ENCODE data around the gene OR4F6.

The OR4F6 gene

GRCh38 chr15:101804941-101805340, 1.6 kb downstream of the OR4F6 start:
- DNase-seq, result no peak

- no peak for DNase-seq
Measured at GRCh38 chr15:101805605-101806345, 2.5 kb downstream of the OR4F6 start.

- no peak for DNase-seq
Measured at GRCh38 chr15:101807345-101807945, 4.1 kb downstream of the OR4F6 start.

GRCh38 chr15:101808201-101808600, 4.9 kb downstream of the OR4F6 start:
- DNase-seq, result no peak

- DNase-seq, result no peak
Measured at GRCh38 chr15:101810456-101810855, 7.1 kb downstream of the OR4F6 start.

- no peak for DNase-seq
Measured at GRCh38 chr15:101810876-101811275, 7.6 kb downstream of the OR4F6 start.

GRCh38 chr15:101811902-101812301, 8.6 kb downstream of the OR4F6 start, which contains the start of gene OR4F15:
OR4F15 (plus strand) TSS chr15:101812202; CDS start chr15:101818187, 5,985 bp downstream.
- no peak for DNase-seq

- no peak for DNase-seq
Measured at GRCh38 chr15:101813803-101814534, 10.7 kb downstream of the OR4F6 start.

- DNase-seq, result no peak
Measured at GRCh38 chr15:101820781-101821180, 17.5 kb downstream of the OR4F6 start.

GRCh38 chr15:101827257-101827656, 23.9 kb downstream of the OR4F6 start:
- no peak for DNase-seq

- no peak for DNase-seq
Measured at GRCh38 chr15:101828774-101829173, 25.5 kb downstream of the OR4F6 start.

GRCh38 chr15:101841656-101842055, 38.3 kb downstream of the OR4F6 start:
- no peak for DNase-seq

GRCh38 chr15:101844916-101845315, 41.6 kb downstream of the OR4F6 start:
- DNase-seq, result no peak

- DNase-seq, result no peak
Measured at GRCh38 chr15:101852356-101852755, 49.0 kb downstream of the OR4F6 start.

Measured in NCI-H2081 treated with DMSO at 0.1 percent for 48 hours (cell line).